SIG-M5 treated with dmso at 0.1 percent for 504 hours (cell line): ENCODE measurements around the gene SCAI.
"Not testable (repeated sequence)": the region's sequence is repeated elsewhere in the genome, so short reads cannot be mapped to it uniquely, and the experiment has no call there.

ENCODE experiments used
- DNase-seq: peaks from one replicate; lab custom pipeline; 2025; ENCODE audit not compliant: unreplicated experiment; lab: John Stamatoyannopoulos, UW

The SCAI gene

DNA sequence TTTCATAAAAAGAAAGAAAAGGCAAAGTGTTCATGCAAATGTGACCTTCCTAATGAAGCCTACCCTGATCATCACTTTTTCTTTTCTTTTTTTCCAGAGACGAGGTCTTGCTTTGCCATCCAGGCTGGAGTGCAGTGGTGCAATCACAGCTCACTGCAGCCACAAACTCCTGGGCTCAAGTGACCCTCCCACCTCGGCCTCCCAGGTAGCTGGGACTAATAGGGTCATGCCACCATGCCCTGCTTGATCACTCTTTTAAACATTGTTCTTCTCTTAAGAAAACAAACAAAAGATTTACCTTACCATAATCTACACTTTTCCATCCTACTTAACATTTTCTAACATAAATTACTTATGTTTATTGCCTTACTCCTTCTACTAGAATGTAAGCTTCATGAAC, 193.9 kb downstream of the SCAI start:
- DNase-seq = no peak

DNA sequence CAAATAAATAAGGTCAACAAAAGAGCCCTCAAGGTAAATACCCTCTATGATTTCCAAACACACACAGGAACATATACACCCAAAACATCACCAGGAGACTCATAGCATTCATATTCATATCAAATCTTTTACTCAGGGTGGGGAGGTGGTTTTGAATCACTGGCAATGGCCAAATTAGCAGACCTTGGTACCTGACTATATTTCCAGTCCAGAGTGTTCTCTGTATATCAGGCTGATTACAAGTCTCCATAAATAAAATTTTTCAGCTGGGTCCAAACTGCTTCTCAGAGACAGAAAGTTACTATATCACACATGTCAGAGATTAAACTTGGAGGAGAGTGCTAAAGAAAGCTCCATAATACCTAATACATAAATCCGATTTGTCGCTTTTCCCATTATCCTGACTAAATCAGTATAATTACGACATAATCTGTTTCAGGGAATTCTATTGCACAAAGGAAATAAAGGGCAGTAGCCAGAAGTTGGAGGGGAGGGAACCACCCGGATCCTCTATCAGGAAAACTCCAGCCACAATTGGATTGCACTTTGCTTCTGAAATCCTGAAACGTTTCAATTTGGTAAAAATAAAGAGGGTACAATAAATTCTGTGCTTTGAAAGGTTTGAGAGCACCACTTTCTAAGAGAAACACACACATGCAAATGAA, 195.5 kb downstream of the SCAI start:
- DNase-seq = no peak

DNA sequence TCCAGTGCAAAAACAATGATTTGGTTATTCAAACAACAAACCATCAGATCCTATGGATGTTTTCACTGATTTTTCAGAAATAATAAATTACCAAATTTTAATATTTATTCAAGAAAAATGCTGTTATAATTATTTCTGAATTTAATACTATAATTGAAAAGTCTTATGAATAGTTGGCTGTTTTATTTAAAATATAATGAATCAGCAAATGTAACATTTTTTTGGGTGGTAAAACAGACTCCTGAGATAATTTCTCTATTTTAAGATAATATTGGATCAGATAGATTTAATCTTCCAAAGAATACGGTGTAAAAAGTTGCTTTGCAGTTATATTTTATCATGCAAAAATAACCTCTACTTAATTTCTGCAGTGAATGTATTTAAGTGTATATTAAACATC, 197.2 kb downstream of the SCAI start:
- DNase-seq = no peak

DNA sequence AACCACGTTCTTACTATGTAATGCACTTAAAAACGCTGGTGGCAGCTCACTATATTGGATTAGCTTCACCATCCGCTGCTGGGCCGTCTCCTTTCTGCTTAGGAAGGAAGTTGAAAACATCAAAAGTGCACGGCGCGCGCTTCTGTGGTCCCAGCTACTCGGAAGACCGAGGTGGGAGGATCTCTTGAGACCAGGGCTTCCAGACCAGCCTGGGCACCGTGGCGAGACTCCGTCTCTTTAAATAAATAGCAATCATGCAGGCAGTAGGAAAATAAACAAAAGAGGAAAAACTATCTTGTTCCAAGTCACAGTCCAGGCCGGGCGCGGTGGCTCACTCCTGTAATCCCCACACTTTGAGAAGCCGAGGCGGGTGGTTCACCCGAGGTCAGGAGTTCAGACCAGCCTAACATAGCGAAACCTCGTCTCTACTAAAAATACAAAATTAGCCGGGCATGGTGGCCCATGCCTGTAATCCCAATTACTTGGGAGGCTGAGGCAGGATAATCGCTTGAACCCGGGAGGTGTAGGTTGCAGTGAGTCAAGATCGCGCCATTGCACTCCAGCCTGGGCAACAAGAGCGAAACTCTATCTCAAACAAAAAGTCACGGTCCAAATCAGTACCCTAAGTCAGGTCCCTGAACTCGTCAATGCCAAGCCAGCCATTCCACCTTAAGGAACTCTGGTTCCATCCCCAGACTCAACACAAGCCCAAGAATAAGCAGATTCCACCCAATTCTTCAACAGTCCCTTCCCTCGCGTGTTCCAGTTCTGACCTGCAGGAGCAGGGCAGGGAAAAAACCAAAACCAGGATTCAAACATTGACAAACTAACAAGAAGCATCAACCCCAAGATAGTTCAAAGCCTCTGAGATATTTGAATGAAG, 201.4 kb downstream of the SCAI start:
- DNase-seq = peak; percentile 53

DNA sequence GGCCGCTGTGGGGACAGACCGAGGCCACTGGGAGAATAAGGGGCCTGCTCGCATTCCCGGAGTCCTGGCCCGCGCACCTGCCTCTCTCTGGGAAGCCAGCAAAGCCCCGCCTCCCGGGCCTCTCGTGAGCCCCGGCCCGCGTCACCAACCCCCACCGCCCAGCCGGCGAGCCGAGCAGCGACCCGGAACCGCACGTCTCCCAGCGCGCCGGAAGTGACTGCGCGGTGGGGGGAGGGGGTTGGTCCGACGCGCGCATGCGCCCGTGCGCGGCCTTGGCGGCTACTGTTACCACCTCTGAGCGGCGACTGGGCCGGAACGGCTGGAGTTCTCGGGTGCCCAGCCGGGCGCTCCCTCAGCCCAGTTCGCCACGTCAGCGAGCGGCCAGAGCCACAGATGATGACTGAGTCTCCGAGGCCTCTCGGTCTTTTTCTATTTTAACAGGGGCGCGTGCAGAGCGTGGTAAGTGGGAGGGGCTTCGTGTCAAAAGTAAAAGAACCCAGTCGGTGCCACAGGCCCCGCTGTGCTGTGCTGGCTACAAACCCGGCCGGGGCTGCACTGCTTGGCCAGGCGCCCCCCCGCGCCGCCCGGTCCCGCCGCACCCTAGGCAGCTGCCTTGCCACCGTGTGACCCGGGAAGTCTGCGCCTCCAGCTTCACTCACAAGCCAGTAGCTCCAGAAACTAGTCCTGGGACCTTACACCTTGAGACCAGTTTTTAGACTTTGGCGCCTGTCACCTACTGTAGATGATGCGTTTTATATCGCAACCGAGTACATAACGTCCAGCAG, 202.2 kb downstream of the SCAI start, which contains the start of gene GOLGA1:
TSS of gene GOLGA1 (minus strand) at position 190 of the 785 bp plus-strand sequence. CDS start 2,372 bp downstream, outside the sequence.
- DNase-seq = peak; percentile 85

DNA sequence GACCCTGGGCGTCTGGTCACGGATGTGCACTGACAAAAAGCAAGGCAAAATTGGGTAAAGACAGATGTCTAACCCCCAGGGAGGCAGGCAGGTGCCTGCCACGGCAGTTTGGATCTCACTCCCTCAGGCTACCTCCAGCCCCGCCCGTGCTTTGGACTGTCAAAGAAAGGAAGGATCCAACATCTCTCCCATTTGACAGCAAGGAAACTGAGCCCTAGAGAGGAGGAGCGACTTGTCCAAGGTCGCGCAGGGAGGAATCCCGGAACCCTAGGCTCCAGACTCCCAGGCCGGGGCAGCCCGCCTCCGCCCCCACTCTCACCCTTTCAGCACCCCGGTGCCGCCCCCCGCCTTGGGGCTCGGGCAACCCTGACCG, 202.8 kb downstream of the SCAI start:
- peak; percentile 70 for DNase-seq

DNA sequence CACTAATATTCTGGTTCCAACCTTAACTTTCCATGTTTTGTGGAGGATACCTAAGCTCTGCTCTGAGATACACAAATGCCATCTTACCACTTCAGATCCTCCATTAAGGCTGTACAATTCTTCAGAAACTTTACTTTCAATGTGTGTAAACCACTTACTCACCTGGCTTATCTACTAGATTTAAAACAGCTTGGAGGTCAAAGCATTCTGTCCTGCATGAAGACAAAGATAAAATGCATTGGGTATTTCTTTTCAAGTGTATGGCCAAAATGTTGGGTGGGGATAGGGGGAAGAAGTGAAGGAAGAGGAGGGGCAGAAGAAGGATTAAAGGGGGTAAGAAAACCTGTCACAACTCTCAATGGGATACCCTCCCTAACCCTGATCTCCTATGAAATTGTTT, 203.4 kb downstream of the SCAI start:
- DNase-seq = no peak

DNA sequence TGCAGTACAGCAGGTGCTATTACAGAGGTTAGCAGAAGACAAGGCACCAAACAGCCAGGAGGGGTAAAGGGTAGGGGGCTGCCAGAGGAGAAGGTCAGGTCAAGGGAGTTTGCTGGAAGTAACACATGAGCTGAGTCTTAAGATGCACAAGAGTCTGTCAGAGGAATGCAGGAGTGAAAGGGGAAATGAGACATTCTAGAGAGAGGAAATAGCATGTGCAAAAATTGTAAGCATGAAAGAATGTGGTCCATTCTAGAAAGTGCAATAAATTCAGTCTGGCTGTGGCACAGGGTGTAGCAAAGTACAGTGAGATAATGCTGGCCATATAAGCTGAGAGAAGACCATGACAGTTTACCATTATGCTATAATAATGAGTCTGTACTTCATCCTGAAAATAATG, 209.0 kb downstream of the SCAI start:
- DNase-seq = peak; percentile 46

DNA sequence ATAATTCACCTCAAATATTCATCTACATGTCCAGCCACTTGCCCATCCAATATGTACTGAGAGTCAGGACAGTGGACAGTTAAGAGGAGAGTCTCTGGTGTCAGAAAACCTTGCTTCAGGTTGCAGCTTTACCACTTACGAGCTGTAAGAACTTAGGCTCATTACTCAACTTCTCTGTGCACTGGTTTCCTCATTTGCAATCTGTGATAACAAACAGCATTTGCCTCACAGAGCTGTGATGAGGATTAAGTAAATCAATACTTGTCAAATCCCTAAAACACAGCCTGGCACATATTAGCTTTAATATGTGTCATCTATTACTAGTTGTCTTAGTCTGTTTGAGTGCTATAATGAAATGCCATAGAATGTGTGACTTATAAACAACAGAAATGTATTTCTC, 211.0 kb downstream of the SCAI start:
- DNase-seq = peak; percentile 23

DNA sequence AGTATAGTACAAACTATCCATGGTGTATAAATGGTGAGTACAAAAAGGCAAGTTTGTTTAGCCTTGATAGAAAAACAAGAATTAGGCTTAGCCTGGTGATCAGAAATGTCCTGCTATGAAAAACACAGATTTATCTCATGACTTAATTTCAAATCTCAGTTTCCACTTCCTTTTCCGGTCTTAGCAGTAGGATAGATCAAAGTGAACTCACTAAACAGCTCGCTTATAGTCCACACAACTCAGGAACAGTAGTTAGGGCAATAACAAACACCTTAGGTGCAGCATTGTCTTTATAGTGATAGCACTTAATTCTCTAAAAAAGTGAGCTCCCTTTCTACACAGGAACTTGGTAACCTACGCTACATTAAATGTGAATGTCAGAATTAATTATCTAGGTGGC, 213.9 kb downstream of the SCAI start:
- DNase-seq = no peak

DNA sequence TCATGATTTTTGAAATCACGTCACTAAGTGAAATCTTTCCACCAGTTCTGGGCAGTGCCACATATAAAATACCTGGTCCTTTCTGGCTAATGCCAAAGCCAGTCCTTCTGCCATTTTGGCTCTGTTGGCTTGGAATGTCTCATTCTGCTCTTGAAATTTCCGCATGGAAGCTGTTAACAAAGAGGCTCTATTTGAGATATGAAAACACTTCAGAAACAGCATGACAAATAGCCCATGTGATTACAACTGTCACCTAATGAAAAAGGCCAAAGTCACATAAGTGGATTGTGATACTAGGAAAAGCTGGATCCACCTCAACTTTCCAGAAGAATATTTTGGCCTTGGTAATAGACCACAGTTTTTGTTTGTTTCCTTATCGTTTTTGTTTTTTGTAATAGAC, 215.2 kb downstream of the SCAI start:
- DNase-seq = no peak

DNA sequence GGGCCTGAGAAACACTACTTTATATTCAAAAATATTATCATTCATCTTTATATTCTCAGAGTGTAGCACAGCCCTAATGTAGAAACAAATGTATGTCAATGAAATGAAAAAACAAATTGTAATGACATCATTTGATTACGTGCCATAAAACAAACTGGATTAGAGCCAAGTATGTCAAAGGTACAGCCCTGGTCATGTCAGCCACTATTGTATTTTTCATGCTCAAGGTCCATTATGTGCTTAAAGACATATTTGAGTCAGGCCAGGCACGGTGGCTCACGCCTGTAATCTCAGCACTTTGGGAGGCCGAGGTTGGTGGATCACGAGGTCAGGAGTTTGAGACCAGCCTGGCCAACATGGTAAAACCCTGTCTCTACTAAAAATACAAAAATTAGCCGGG, 222.9 kb downstream of the SCAI start:
- not testable (repeated sequence) for DNase-seq

DNA sequence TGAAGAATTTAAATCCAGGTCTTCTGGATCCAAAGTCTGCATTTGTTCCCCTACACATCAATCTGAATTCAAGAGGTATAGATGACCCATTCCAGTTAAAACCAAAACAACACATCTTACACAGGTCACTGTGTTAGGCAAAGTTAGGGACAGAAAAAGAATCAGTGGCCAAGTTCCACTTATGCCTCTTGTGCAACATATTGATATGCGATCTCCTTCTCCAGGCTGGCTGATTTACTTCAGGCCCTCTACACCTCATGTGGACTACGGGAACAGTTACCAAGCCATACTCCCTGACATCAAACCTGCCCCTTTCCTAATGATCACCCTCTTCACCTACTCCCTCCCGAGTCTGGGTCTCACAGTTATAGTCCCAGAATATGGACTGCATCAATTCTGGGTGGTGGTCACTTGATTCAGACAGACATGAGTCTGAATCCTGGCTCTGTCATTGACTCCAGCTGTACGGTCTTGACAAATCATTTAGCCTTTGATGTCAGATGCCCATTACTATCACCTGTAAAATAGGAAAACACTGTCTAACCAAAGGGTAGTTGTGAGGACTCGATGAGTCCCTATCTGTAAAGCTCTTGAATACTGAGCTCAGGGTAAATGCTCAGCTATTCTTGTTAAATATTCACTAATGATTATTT, 228.4 kb downstream of the SCAI start:
- no peak for DNase-seq

DNA sequence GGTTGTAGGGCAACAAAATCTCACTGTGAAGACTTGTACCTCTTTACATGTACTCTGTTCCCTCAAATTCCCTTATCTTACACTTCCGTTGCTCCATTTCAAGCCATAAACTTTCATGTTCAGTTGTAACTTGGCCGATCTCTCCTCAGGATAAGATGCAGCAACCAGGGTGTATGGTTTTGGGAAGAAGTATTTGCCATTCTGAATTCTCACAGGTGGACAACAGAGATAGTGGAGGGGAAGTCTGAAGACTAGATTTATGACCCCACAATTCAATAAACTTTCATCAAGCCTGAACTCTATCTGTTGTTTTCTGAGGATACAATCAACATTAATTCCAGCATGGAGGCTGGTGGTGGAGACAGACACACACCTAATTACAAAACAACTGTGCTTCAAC, 229.9 kb downstream of the SCAI start:
- DNase-seq = no peak

DNA sequence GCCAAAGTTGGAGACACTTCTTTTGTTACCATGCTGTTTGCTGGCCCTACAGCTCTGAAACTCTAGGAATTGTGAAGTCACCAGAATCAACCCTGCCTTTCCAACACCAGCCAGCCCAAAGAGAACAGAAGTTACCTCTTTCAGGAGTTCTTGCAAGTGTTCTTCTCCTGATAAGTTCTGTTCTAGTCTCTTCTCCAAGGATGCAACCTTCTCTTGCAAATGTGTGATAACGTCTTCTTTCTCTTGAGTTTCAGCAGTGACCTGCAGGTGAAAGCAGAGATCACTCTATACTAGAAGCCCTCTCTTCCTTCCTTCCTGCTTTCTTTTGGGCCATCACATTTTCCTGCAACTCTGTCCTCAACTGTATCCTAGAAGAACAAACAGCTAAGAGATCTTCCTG, 231.6 kb downstream of the SCAI start:
- no peak for DNase-seq

DNA sequence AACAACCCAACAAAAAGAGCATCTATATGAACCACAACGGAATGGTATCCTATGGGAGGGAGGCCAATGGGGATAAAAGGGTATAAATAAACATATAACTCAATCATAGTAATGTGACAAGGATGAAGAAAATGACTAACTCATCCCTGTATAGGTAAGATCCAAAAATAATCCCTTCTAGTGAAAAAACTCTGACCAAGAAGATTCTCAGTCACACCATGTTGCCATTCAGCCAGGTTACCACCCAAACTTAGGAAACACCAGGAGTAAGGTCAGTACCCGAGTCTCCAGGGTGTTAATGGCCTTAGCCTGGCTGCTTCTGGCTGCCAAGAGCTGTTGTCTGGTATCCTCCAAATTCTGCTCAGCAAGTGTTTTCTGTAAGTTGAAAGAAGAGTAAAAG, 235.2 kb downstream of the SCAI start:
- no peak for DNase-seq

DNA sequence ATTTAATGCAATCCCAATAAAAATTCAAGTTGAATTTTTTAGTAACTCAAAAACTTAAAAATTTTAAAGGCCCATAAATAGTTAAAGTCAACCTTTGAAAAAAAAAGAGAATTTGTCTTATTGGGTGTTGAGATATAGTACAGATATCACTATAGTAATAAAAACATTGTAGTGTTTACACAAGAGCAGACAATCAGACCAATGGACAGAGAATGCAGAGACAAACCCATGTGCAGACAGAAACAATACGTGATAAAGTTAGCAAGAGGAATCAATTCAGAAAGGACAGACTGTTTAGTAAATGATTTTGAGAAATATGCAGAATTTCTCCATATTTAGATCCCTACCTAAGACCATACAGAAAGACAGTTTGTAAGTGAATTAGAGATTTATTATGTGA, 236.4 kb downstream of the SCAI start:
- no peak for DNase-seq

DNA sequence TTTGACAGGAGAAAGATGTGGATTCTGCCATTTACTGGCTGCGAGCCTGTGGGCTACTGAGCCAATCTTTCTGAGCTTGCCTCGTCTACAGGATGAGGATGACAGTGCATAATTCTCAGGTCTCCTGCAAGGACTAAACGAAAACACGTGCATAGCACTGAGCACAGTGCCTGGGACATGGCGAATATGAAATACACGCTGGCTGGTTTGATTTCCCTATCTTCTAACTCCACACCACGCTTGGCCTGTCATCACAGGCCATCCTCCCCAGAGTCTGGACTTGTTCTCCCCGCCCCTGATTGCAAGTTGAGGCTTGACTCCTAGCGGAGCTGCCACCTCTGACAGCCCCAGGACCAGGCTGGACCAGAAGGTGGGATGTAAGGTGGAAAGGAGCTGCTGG, 243.5 kb downstream of the SCAI start:
- no peak for DNase-seq

DNA sequence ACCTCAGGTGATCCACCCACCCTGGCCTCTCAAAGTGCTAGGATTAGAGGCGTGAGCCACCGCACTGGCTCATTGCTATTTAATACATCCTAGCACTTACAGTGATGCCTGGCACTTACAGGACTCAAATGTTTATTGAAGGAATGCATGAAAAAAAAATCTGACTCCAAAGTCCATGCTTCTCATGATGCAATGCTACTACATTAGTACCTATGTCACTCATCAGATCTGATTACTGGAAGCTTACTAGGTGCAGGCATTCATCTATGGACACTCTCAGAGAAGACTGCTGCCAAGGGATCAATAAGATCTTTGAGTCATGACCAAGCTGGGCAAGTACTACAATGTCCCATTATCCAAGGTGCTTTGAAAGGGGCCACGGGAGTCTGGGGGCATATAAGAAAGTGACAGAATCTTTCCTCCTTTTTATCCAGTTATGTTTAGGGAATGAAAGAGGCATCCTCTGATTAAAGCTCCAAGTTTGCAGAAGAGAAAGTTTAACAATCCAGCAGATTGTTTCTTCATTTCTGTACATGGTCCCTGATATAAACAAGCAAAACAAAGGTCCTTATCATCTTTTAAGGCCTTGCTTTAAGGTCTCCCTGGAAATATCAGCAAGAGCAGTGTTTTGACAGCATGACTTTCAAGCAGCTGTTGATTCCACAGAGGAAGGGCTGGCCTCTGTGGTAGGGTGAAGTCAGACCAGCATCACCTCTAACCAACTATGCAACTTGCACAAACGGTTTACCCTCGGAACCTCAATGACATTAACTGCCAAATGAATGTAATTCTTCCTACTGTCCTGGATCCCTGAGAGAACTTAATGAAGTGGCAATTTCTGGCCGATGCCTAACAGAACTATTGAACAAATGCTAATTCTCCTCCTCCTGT, 245.5 kb downstream of the SCAI start:
- DNase-seq = no peak

DNA sequence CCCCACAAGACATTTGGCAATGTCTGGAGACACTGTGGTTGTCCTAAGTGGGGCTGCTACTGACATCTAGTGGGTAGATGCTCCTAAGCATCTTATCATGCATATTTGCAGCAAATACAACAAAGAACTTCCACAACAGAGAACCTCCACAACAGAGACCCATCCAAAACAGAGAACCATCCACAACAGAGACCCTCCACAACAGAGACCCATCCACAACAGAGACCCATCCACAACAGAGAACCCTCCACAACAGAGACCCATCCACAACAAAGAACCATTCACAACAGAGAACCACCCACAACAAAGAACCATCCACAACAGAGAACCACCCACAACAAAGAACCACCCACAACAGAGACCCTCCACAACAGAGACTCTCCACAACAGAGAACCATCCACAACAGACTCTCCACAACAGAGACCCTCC, 248.6 kb downstream of the SCAI start:
- DNase-seq = peak; percentile 58
